GM12878 (cell line): ENCODE results near the gene UNC119B. TPM values are rescaled to one million over a fixed set of nuclear protein-coding genes. Genes with fewer than 3 reads are reported as not detected.

Experiments used
- ASH2L ChIP-seq: fragments of 300-600, 200-600 bp; sonication (generic); IDR thresholded peaks from 2 replicates; pipeline ENCODE4 v1.6.1; 2017; ENCODE audit warnings: low read depth, mild to moderate bottlenecking, borderline replicate concordance
- BACH1 ChIP-seq: fragments of 450-650 bp; IDR thresholded peaks from 2 replicates; pipeline ENCODE4 v1.6.1; 2017; ENCODE audit warnings: mild to moderate bottlenecking, borderline replicate concordance
- CBFB ChIP-seq: IDR thresholded peaks from 2 replicates; pipeline ENCODE4 v1.6.1; 2016; ENCODE audit warnings: antibody characterized with exemption, low read depth
- CBX3 ChIP-seq: fragments of 200-600 bp; sonication (generic); IDR thresholded peaks from 2 replicates; pipeline ENCODE4 v1.6.1; 2016; ENCODE audit warnings: low read depth, borderline replicate concordance
- DPF2 ChIP-seq: fragments of 450-650 bp; IDR thresholded peaks from 2 replicates; pipeline ENCODE4 v1.6.1; 2017; ENCODE audit warnings: mild to moderate bottlenecking
- ETV6 ChIP-seq, 2 experiments: fragments of 450-650 bp in 1 of 2; IDR thresholded peaks in 1 of 2; conservative IDR thresholded peaks in 1 of 2; 2 replicates each; pipeline ENCODE4 v1.6.1; 2014; ENCODE audit warnings: antibody characterized with exemption in 1 of 2, borderline replicate concordance in 1 of 2, low read depth in 1 of 2, mild to moderate bottlenecking in 1 of 2, moderate library complexity in 1 of 2
- EZH2 ChIP-seq: IDR thresholded peaks from 2 replicates; pipeline ENCODE4 v1.6.1; 2012; ENCODE audit warnings: low read depth, mild to moderate bottlenecking, control low read depth, inconsistent platforms, low read length, borderline replicate concordance; ENCODE audit not compliant: control insufficient read depth
- JUND ChIP-seq: IDR thresholded peaks from 2 replicates; pipeline ENCODE4 v1.6.1; 2012; ENCODE audit warnings: low read depth, mild to moderate bottlenecking, low read length, improper control_type of control experiment, moderate library complexity
- KAT2A ChIP-seq: conservative IDR thresholded peaks from 2 replicates; pipeline ENCODE4 v1.6.1; 2011; ENCODE audit warnings: low read depth, low read length; ENCODE audit not compliant: control insufficient read depth
- MTA3 ChIP-seq: IDR thresholded peaks from 2 replicates; pipeline ENCODE4 v1.6.1; 2012; ENCODE audit warnings: low read length, inconsistent platforms, borderline replicate concordance
- MXI1 ChIP-seq: fragments of 150-350 bp; IDR thresholded peaks from 2 replicates; pipeline ENCODE4 v1.6.1; 2011; ENCODE audit warnings: low read depth, mild to moderate bottlenecking, inconsistent platforms, low read length, improper control_type of control experiment
- MYC ChIP-seq: IDR thresholded peaks from 2 replicates; pipeline ENCODE4 v1.6.1; 2011; ENCODE audit warnings: mild to moderate bottlenecking, low read length, moderate library complexity, inconsistent platforms; ENCODE audit not compliant: insufficient read depth, insufficient replicate concordance, insufficient read length, severe bottlenecking
- NR2C2 ChIP-seq: IDR thresholded peaks from 2 replicates; pipeline ENCODE4 v1.6.1; 2011; ENCODE audit warnings: borderline replicate concordance, low read depth; ENCODE audit not compliant: control insufficient read depth, insufficient read length
- NRF1 ChIP-seq: conservative IDR thresholded peaks from 2 replicates; pipeline ENCODE4 v1.6.1; 2011; ENCODE audit warnings: mild to moderate bottlenecking, low read depth, low read length, improper control_type of control experiment
- PML ChIP-seq: IDR thresholded peaks from 2 replicates; pipeline ENCODE4 v1.6.1; 2012; ENCODE audit warnings: low read length, inconsistent platforms
- RB1 ChIP-seq: fragments of 450-650 bp; formaldehyde crosslinking; IDR thresholded peaks from 2 replicates; pipeline ENCODE4 v1.6.1; 2017; ENCODE audit warnings: mild to moderate bottlenecking, borderline replicate concordance
- RELA ChIP-seq: fragments of 450-650 bp; IDR thresholded peaks from 2 replicates; pipeline ENCODE4 v1.8.0; 2014; ENCODE audit warnings: borderline replicate concordance; ENCODE audit not compliant: partially characterized antibody
- RFX5 ChIP-seq: IDR thresholded peaks from 2 replicates; pipeline ENCODE4 v1.6.1; 2011; ENCODE audit warnings: low read depth, low read length, improper control_type of control experiment
- SIN3A ChIP-seq: IDR thresholded peaks from 2 replicates; pipeline ENCODE4 v1.6.1; 2012; ENCODE audit warnings: low read depth, low read length, improper control_type of control experiment
- SP1 ChIP-seq: IDR thresholded peaks from one replicate; pipeline ENCODE4 v1.6.1; 2011; ENCODE audit warnings: low read depth, low read length
- SPI1 ChIP-seq: IDR thresholded peaks from 2 replicates; pipeline ENCODE4 v1.6.1; 2011; ENCODE audit warnings: low read depth, mild to moderate bottlenecking, low read length, moderate library complexity, borderline replicate concordance; ENCODE audit not compliant: insufficient read depth
- SRF ChIP-seq, 2 experiments: IDR thresholded peaks; 2 replicates each; pipeline ENCODE4 v1.6.1; 2011; ENCODE audit warnings: low read depth in 2 of 2, low read length in 2 of 2, mild to moderate bottlenecking in 1 of 2, moderate library complexity in 1 of 2
- TAF1 ChIP-seq: IDR thresholded peaks from 2 replicates; pipeline ENCODE4 v1.6.1; 2011; ENCODE audit warnings: mild to moderate bottlenecking, low read depth, low read length, borderline replicate concordance
- TARDBP ChIP-seq: IDR thresholded peaks from 2 replicates; pipeline ENCODE4 v1.6.1; 2016; ENCODE audit warnings: borderline replicate concordance
- WRNIP1 ChIP-seq: IDR thresholded peaks from 2 replicates; pipeline ENCODE4 v1.6.1; 2011; ENCODE audit warnings: low read depth, low read length, improper control_type of control experiment, borderline replicate concordance
- ZNF217 ChIP-seq: fragments of 450-650 bp; IDR thresholded peaks from 2 replicates; pipeline ENCODE4 v1.6.1; 2017; ENCODE audit warnings: antibody characterized with exemption, mild to moderate bottlenecking
- ZNF24 ChIP-seq: fragments of 450-650 bp; IDR thresholded peaks from 2 replicates; pipeline ENCODE4 v1.6.1; 2017; ENCODE audit warnings: antibody characterized with exemption, mild to moderate bottlenecking
- ZNF622 ChIP-seq: fragments of 450-650 bp; IDR thresholded peaks from 2 replicates; pipeline ENCODE4 v1.6.1; 2017; ENCODE audit warnings: mild to moderate bottlenecking, inconsistent platforms
- polyA plus RNA-seq, 11 experiments: library from polyadenylated mRNA; depleted of rRNA in 4 of 11; unstranded in 6 of 11; stranded (reverse) in 5 of 11; fragments of >200 nt; fragmentation: Nextera tagmentation in 4 of 11; fragmentation: Illumina TruSeq in 1 of 11; extraction: Ambion mirVana in 4 of 11; extraction: Trizol in 1 of 11; gene quantifications; 1 replicate in 1 of 11; 2 replicates in 10 of 11; pipeline versions ENCODE4 v1.2.1 to v1.2.3, GENCODE V29; 2011 to 2016; ENCODE audit warnings: inconsistent platforms in 2 of 11, missing spikeins in 2 of 11, low read depth in 1 of 11
- total RNA-seq, 4 experiments: library from RNA; depleted of rRNA in 3 of 4; stranded (reverse); fragments of >200 nt in 3 of 4; fragmentation: Illumina TruSeq in 1 of 4; extraction: Trizol in 1 of 4; gene quantifications; 2 replicates each; pipeline versions ENCODE4 v1.2.1 to v1.2.3, GENCODE V29; 2013 to 2021
- TF ChIP-seq, protein P1 (sequence below): fragments of 450-650 bp; IDR thresholded peaks from 2 replicates; pipeline ENCODE4 v1.6.1; 2017; ENCODE audit warnings: mild to moderate bottlenecking, low read depth, inconsistent platforms; ENCODE audit not compliant: poor library complexity, severe bottlenecking
- TF ChIP-seq, protein P2 (sequence below): fragments of 150-350 bp; IDR thresholded peaks from 2 replicates; pipeline ENCODE4 v1.6.1; 2014; ENCODE audit warnings: mild to moderate bottlenecking, low read depth, low read length

The UNC119B gene
- total and polyA plus RNA-seq, 10 of the 15 experiments (the other 5 are each of a cell fraction or from before 2014, with no cell fraction given): 4.3 to 31.5 (median 10.5) TPM

DNA sequence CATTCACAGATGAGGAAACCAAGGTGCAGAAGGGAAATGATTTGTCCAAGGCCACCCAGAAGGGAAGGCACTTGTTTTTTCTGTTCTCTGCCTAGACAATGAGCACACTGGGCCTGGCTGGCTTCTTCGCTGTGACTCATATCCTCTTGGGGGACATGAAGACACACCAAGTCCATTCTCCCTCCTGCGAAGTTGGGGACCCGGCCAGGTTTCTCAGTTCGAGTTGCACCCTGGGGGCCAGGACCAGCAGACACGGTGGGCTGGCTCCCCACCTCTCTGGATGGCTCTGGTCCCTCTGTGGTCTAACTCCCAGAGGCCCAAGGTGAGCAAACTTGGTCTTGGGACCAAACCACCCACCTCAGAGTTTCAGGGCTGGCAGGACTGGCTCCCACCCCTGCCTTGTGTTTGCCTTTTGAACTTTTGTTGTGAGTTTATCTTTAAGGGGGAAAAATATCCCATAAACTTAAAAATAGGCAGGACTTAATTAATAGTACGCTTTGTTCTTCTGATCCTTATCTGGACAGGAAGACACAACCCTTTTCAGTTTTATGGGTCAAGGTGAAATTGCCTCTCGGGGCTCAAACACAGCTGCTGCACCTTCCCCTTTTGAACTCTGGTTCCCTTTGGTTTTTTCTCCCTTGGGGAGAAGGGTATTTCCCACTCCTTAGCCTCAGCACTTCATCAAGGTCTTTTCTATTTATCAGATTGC is 32.3 kb upstream of the UNC119B start (continued):
- TF ChIP-seq TAF1 (no peak), ZNF24 (no peak), RFX5 (no peak), ETV6 (conservative IDR thresholded peaks at IDR 0.05 in 1 of 2, IDR thresholded peaks at IDR 0.05 in 1 of 2; ENCODE audit: borderline replicate concordance in 1 of 2, low read depth in 1 of 2) (0 out of 4 replicates have a peak, but pooled peaks of 1 of the 2 experiments have one; percentile 29), ASH2L (no peak), BACH1 (no peak), TARDBP (no peak), MTA3 (no peak), NR2C2 (no peak), RELA (peak; percentile 46), PML (no peak), JUND (no peak), NRF1 (no peak), CBX3 (no peak), KAT2A (no peak), MYC (no peak), CBFB (no peak), SP1 (no peak), SIN3A (no peak), SRF (IDR thresholded peaks at IDR 0.05; ENCODE audit: low read depth in 2 of 2, low read length in 2 of 2) (no peak), RB1 (no peak), MXI1 (no peak), ZNF217 (no peak), DPF2 (no peak; the same call in none of the 2 replicates), EZH2 (no peak), ZNF622 (no peak), SPI1 (peak; percentile 22; the same call in 1 of the 2 replicates), WRNIP1 (no peak)
- TF ChIP-seq, protein P1, sequence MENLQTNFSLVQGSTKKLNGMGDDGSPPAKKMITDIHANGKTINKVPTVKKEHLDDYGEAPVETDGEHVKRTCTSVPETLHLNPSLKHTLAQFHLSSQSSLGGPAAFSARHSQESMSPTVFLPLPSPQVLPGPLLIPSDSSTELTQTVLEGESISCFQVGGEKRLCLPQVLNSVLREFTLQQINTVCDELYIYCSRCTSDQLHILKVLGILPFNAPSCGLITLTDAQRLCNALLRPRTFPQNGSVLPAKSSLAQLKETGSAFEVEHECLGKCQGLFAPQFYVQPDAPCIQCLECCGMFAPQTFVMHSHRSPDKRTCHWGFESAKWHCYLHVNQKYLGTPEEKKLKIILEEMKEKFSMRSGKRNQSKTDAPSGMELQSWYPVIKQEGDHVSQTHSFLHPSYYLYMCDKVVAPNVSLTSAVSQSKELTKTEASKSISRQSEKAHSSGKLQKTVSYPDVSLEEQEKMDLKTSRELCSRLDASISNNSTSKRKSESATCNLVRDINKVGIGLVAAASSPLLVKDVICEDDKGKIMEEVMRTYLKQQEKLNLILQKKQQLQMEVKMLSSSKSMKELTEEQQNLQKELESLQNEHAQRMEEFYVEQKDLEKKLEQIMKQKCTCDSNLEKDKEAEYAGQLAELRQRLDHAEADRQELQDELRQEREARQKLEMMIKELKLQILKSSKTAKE: peak; percentile 32
- TF ChIP-seq, protein P2, sequence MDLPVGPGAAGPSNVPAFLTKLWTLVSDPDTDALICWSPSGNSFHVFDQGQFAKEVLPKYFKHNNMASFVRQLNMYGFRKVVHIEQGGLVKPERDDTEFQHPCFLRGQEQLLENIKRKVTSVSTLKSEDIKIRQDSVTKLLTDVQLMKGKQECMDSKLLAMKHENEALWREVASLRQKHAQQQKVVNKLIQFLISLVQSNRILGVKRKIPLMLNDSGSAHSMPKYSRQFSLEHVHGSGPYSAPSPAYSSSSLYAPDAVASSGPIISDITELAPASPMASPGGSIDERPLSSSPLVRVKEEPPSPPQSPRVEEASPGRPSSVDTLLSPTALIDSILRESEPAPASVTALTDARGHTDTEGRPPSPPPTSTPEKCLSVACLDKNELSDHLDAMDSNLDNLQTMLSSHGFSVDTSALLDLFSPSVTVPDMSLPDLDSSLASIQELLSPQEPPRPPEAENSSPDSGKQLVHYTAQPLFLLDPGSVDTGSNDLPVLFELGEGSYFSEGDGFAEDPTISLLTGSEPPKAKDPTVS: no peak
